OCI-LY7 (cell line): ENCODE measurements around the gene KCNJ14. TPM values are rescaled to one million over a fixed set of nuclear protein-coding genes. Genes with fewer than 3 reads are reported as not detected.

Experiments used
- BruUV-seq: library from RNA; stranded (reverse); fragments of 400-500 nt; replicated peaks from 2 replicates; lab custom pipeline; 2021; lab: Mats Ljungman, UMichigan
- CTCF ChIA-PET: fragments of 300-600 bp; sonication (Branson Sonifier 250); formaldehyde crosslinking; loops from one replicate; lab custom pipeline; 2022; ENCODE audit warnings: antibody characterized with exemption; ENCODE audit not compliant: unreplicated experiment; lab: Charles Lee
- POLR2A ChIA-PET: fragments of 300-600 bp; sonication (Branson Sonifier 250); formaldehyde crosslinking; loops from one replicate; lab custom pipeline; 2022; ENCODE audit warnings: antibody characterized with exemption; lab: Charles Lee
- DNase-seq: peaks from one replicate; pipeline ENCODE4 v3.0.0-alpha.2; 2015; ENCODE audit warnings: low spot score
- H2AFZ ChIP-seq: fragments of 200-600 bp; sonication (generic), shearing (Covaris generic); 2 replicates; pipeline ENCODE4 v1.6.1; 2014; ENCODE audit warnings: mild to moderate bottlenecking, antibody characterized with exemption, low read length, moderate library complexity
- H3K27ac ChIP-seq: fragments of 200-600 bp; sonication (generic); 2 replicates; pipeline ENCODE4 v1.5.1; 2014; ENCODE audit warnings: mixed run types, low read depth, mild to moderate bottlenecking, moderate library complexity, low read length, inconsistent platforms; ENCODE audit not compliant: poor library complexity, severe bottlenecking
- H3K36me3 ChIP-seq: fragments of 200-600 bp; sonication (generic); 2 replicates; pipeline ENCODE4 v1.6.1; 2014; ENCODE audit warnings: mild to moderate bottlenecking, antibody characterized with exemption, low read length, moderate library complexity, mixed read lengths; ENCODE audit not compliant: insufficient read depth
- H3K4me1 ChIP-seq: fragments of 200-600 bp; sonication (generic); 2 replicates; pipeline ENCODE4 v1.5.1; 2014; ENCODE audit warnings: mild to moderate bottlenecking, low read length; ENCODE audit not compliant: insufficient read depth, poor library complexity, severe bottlenecking
- H3K4me2 ChIP-seq: fragments of 200-600 bp; sonication (generic); 2 replicates; pipeline ENCODE4 v1.6.1; 2014; ENCODE audit warnings: mild to moderate bottlenecking, low read length
- H3K4me3 ChIP-seq: fragments of 200-600 bp; sonication (generic); 2 replicates; pipeline ENCODE4 v1.5.1; 2014; ENCODE audit warnings: mild to moderate bottlenecking, low read depth, low read length; ENCODE audit not compliant: poor library complexity, severe bottlenecking
- H3K79me2 ChIP-seq: fragments of 200-600 bp; sonication (generic); 2 replicates; pipeline ENCODE4 v1.6.1; 2016; ENCODE audit warnings: low read depth, mild to moderate bottlenecking, low read length, moderate library complexity, mixed read lengths; ENCODE audit not compliant: insufficient read depth
- H3K9me2 ChIP-seq: fragments of 200-600 bp; sonication (generic); 2 replicates; pipeline ENCODE4 v1.6.1; 2016; ENCODE audit warnings: mild to moderate bottlenecking, low read length, mixed read lengths; ENCODE audit not compliant: insufficient read depth
- H3K9me3 ChIP-seq: fragments of 200-600 bp; sonication (generic); 2 replicates; pipeline ENCODE4 v1.6.1; 2014; ENCODE audit warnings: mild to moderate bottlenecking, mixed run types, low read length, mixed read lengths
- H4K20me1 ChIP-seq: fragments of 200-600 bp; sonication (generic); 2 replicates; pipeline ENCODE4 v1.6.1; 2014; ENCODE audit warnings: mild to moderate bottlenecking, antibody characterized with exemption, low read length, moderate library complexity, mixed read lengths; ENCODE audit not compliant: insufficient read depth
- EZH2phosphoT487 ChIP-seq: fragments of 200-600 bp; sonication (generic); IDR thresholded peaks from 2 replicates; pipeline ENCODE4 v1.6.1; 2018; ENCODE audit warnings: low read depth, borderline replicate concordance, mild to moderate bottlenecking, mixed run types, antibody characterized with exemption, low read length, moderate library complexity, mixed read lengths
- intact Hi-C: fragments of 100-400 bp; cut with micrococcal nuclease; formaldehyde crosslinking; loops from one replicate; pipeline ENCODE4 v1.10.0; 2022; ENCODE audit not compliant: unreplicated experiment
- total RNA-seq, 2 experiments: library from RNA; depleted of rRNA in 1 of 2; stranded (reverse); fragments of >200 nt in 1 of 2; shearing (Covaris generic) in 1 of 2; gene quantifications; 2 replicates each; pipeline ENCODE4 v1.2.3, GENCODE V29; 2014 to 2022
- TF ChIP-seq, protein P1 (sequence below): fragments of 200-600 bp; sonication (generic); conservative IDR thresholded peaks from 2 replicates; pipeline ENCODE4 v1.5.1; 2014; ENCODE audit warnings: mild to moderate bottlenecking, antibody characterized with exemption, low read length, moderate library complexity, mixed read lengths

The KCNJ14 gene
- total RNA-seq, 2 experiments from 2014 or later = 0.85 to 2.6 TPM

DNA sequence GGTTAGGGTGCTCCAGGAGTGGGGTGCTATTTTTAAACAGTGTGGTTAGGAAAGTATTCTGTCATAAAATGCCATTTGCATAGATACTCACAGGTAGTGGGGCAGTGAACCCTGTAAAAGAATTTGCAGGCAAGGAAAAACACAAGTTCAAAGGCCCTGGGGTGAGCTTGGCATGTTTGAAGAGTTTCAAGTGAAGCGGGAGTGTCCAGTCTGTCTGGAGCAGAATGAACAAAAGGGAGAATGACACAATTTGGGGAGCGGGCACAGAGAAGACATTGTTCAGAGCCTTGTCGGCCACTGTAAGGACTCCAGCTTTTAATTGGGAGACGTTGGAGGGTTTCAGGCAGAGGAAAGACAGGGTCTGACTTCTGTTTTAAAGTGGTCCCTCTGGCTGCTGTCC is 6.8 kb upstream of the KCNJ14 start:
- ChIA-PET POLR2A (no interaction called here), CTCF (no interaction called here)
- H4K20me1 ChIP-seq = no peaks in the 10 kb centered on the region
- intact Hi-C loops = loop anchor here (5.0 kb wide), 1 partner anchor 56 kb away; the partner anchor contains the start of genes GRIN2D and KDELR1
- no peaks in the 10 kb centered on the region for H3K9me2 ChIP-seq
- peaks cover 29% of the 10 kb centered on the region for H3K79me2 ChIP-seq
- H3K4me3 ChIP-seq = no peak overlapping the region
- no TSS peak for BruUV-seq
- H3K27ac ChIP-seq = no peak overlapping the region
- DNase-seq = no peak
- TF ChIP-seq, protein P1, sequence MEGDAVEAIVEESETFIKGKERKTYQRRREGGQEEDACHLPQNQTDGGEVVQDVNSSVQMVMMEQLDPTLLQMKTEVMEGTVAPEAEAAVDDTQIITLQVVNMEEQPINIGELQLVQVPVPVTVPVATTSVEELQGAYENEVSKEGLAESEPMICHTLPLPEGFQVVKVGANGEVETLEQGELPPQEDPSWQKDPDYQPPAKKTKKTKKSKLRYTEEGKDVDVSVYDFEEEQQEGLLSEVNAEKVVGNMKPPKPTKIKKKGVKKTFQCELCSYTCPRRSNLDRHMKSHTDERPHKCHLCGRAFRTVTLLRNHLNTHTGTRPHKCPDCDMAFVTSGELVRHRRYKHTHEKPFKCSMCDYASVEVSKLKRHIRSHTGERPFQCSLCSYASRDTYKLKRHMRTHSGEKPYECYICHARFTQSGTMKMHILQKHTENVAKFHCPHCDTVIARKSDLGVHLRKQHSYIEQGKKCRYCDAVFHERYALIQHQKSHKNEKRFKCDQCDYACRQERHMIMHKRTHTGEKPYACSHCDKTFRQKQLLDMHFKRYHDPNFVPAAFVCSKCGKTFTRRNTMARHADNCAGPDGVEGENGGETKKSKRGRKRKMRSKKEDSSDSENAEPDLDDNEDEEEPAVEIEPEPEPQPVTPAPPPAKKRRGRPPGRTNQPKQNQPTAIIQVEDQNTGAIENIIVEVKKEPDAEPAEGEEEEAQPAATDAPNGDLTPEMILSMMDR = no peak
- TF ChIP-seq EZH2phosphoT487 = no peak
- peaks cover 26% of the 10 kb centered on the region for H3K4me1 ChIP-seq
- H2AFZ ChIP-seq = no peak overlapping the region
- H3K36me3 ChIP-seq = peaks cover 65% of the 10 kb centered on the region
- H3K4me2 ChIP-seq = no peak overlapping the region
- H3K9me3 ChIP-seq = no peaks in the 10 kb centered on the region

DNA sequence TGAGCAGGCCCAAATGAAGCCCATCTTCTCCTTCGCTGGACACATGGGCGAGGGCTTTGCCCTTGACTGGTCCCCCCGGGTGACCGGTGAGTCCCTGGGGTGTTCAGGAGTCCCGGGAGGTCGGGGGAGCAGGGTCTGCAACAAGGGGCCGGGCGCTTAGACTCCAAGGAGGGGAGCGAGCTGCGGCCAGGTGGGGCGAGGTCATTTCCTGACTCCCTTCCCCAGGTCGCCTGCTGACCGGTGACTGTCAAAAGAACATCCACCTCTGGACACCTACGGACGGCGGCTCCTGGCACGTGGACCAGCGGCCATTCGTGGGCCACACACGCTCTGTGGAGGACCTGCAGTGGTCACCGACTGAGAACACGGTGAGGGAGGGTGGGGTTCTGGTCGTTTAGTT is 4.9 kb upstream of the KCNJ14 start:
- no peak overlapping the region for H3K4me3 ChIP-seq
- no peak for DNase-seq
- no peaks in the 10 kb centered on the region for H3K9me2 ChIP-seq
- no peaks in the 10 kb centered on the region for H4K20me1 ChIP-seq
- TF ChIP-seq, protein P1 = no peak
- no peak for TF ChIP-seq EZH2phosphoT487
- BruUV-seq = no TSS peak
- no peaks in the 10 kb centered on the region for H3K9me3 ChIP-seq
- peaks cover 29% of the 10 kb centered on the region for H3K79me2 ChIP-seq
- H3K4me1 ChIP-seq = peaks cover 14% of the 10 kb centered on the region
- peaks cover 84% of the 10 kb centered on the region for H3K36me3 ChIP-seq
- intact Hi-C loops = no loop called here
- POLR2A ChIA-PET = no interaction called here
- H2AFZ ChIP-seq = no peak overlapping the region
- H3K27ac ChIP-seq = no peak overlapping the region
- CTCF ChIA-PET = no interaction called here
- H3K4me2 ChIP-seq = no peak overlapping the region

DNA sequence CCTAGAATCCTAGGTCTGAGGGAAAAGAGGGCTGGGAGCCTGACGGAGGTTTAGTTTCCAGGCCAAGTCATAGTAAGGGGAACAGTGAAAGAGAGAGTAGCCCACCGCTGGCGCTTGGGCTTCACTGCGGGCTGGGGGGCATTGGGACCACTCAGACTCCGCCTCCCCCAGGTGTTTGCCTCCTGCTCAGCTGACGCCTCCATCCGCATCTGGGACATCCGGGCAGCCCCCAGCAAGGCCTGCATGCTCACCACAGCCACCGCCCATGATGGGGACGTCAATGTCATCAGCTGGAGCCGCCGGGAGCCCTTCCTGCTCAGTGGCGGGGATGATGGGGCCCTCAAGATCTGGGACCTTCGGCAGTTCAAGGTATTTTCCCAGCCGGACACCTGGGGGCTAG is 4.5 kb upstream of the KCNJ14 start:
- no peaks in the 10 kb centered on the region for H3K9me3 ChIP-seq
- H3K79me2 ChIP-seq = peaks cover 29% of the 10 kb centered on the region
- no peak overlapping the region for H3K27ac ChIP-seq
- H3K36me3 ChIP-seq = peaks cover 88% of the 10 kb centered on the region
- ChIA-PET CTCF (no interaction called here), POLR2A (no interaction called here)
- H3K4me1 ChIP-seq = peaks cover 14% of the 10 kb centered on the region
- no TSS peak for BruUV-seq
- H3K4me2 ChIP-seq = no peak overlapping the region
- TF ChIP-seq, protein P1 = no peak
- no peak for TF ChIP-seq EZH2phosphoT487
- H4K20me1 ChIP-seq = no peaks in the 10 kb centered on the region
- intact Hi-C loops = no loop called here
- no peak overlapping the region for H2AFZ ChIP-seq
- no peak for DNase-seq
- no peak overlapping the region for H3K4me3 ChIP-seq
- no peaks in the 10 kb centered on the region for H3K9me2 ChIP-seq
